ENCODE data around the gene TTC22.

DNA sequence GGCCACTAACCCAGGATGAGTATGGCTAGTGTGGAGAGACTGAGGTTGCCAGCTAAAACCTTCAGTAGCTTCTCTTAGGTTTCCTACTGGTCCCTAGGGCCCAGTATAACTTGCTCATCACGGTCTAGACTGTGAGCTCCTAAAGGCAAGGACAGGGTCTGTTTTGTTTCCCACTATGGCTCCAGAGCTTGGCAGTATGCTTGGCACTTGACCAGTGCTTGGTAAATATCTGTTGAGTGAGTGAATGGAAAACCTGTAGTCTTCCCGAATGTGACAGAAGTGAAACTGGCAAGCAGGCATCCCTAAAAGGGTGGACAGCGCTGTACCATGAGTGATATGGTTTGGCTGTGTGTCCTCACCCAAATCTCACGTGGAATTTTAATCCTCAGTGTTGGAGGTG is 23.7 kb downstream of the TTC22 start:
- TF ChIP-seq, protein P1, sequence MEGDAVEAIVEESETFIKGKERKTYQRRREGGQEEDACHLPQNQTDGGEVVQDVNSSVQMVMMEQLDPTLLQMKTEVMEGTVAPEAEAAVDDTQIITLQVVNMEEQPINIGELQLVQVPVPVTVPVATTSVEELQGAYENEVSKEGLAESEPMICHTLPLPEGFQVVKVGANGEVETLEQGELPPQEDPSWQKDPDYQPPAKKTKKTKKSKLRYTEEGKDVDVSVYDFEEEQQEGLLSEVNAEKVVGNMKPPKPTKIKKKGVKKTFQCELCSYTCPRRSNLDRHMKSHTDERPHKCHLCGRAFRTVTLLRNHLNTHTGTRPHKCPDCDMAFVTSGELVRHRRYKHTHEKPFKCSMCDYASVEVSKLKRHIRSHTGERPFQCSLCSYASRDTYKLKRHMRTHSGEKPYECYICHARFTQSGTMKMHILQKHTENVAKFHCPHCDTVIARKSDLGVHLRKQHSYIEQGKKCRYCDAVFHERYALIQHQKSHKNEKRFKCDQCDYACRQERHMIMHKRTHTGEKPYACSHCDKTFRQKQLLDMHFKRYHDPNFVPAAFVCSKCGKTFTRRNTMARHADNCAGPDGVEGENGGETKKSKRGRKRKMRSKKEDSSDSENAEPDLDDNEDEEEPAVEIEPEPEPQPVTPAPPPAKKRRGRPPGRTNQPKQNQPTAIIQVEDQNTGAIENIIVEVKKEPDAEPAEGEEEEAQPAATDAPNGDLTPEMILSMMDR (IDR thresholded peaks at IDR 0.05 in 2 of 3, conservative IDR thresholded peaks at IDR 0.05 in 1 of 3; ENCODE audit: borderline replicate concordance in 1 of 3, insufficient read depth in 1 of 3, low read depth in 2 of 3, low read length in 2 of 3) = no peak
- TF ChIP-seq FOSL1 (IDR thresholded peaks at IDR 0.05; ENCODE audit: low read depth) = no peak
- TF ChIP-seq YY1 (IDR thresholded peaks at IDR 0.05; ENCODE audit: extremely low read depth, insufficient replicate concordance, low read depth, low read length) = no peak
- TF ChIP-seq POLR2AphosphoS5 (IDR thresholded peaks at IDR 0.05; ENCODE audit: low read depth, low read length) = no peak
- TF ChIP-seq ZNF274 (IDR thresholded peaks at IDR 0.05; ENCODE audit: low read depth, low read length) = no peak
- TF ChIP-seq POLR2A (IDR thresholded peaks at IDR 0.05; ENCODE audit: borderline replicate concordance, extremely low read depth, insufficient read depth, insufficient read length) = no peak
- TF ChIP-seq, protein P2, sequence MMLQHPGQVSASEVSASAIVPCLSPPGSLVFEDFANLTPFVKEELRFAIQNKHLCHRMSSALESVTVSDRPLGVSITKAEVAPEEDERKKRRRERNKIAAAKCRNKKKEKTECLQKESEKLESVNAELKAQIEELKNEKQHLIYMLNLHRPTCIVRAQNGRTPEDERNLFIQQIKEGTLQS (IDR thresholded peaks at IDR 0.05) = no peak
- no peak for TF ChIP-seq EZH2 (IDR thresholded peaks at IDR 0.05)
- TF ChIP-seq CEBPB (IDR thresholded peaks at IDR 0.05; ENCODE audit: low read depth) = no peak
- no peak for TF ChIP-seq EZH2phosphoT487 (IDR thresholded peaks at IDR 0.05; ENCODE audit: borderline replicate concordance)
